HCT116 (cell line): Measurements from ENCODE around the gene FAM83D.

Experiments
- CTCF ChIP-seq, 3 experiments: fragments of 200-600 bp in 1 of 3; sonication (generic) in 1 of 3; IDR thresholded peaks in 2 of 3; conservative IDR thresholded peaks in 1 of 3; 2 replicates each; pipeline ENCODE4 v1.5.1; 2012 to 2017; ENCODE audit warnings: low read depth in 2 of 3, low read length in 2 of 3, antibody characterized with exemption in 1 of 3, borderline replicate concordance in 1 of 3, control low read depth in 1 of 3, mild to moderate bottlenecking in 1 of 3, mixed read lengths in 1 of 3, mixed run types in 1 of 3, moderate library complexity in 1 of 3; ENCODE audit not compliant: insufficient read depth in 1 of 3
- EGR1 ChIP-seq: IDR thresholded peaks from 2 replicates; pipeline ENCODE4 v1.6.1; 2012; ENCODE audit warnings: low read depth
- MAX ChIP-seq: IDR thresholded peaks from 2 replicates; pipeline ENCODE4 v1.6.1; 2012
- POLR2A ChIP-seq: IDR thresholded peaks from 2 replicates; pipeline ENCODE4 v1.7.0; 2011; ENCODE audit warnings: borderline replicate concordance; ENCODE audit not compliant: insufficient read depth, insufficient read length; ENCODE audit errors: extremely low read depth
- POLR2AphosphoS5 ChIP-seq: IDR thresholded peaks from 2 replicates; pipeline ENCODE4 v1.6.1; 2011; ENCODE audit warnings: mild to moderate bottlenecking, low read depth, low read length, moderate library complexity
- REST ChIP-seq: IDR thresholded peaks from 2 replicates; pipeline ENCODE4 v1.6.1; 2012; ENCODE audit warnings: low read depth
- SRF ChIP-seq: IDR thresholded peaks from 2 replicates; pipeline ENCODE4 v1.6.1; 2012; ENCODE audit warnings: low read depth
- TCF7L2 ChIP-seq: IDR thresholded peaks from 2 replicates; pipeline ENCODE4 v1.7.0; 2011; ENCODE audit warnings: borderline replicate concordance, inconsistent platforms; ENCODE audit not compliant: insufficient read depth, insufficient read length; ENCODE audit errors: extremely low read depth
- YY1 ChIP-seq: IDR thresholded peaks from 2 replicates; pipeline ENCODE4 v1.6.1; 2011; ENCODE audit warnings: low read length, low read depth, moderate library complexity, mild to moderate bottlenecking; ENCODE audit not compliant: insufficient replicate concordance; ENCODE audit errors: extremely low read depth
- ZBTB33 ChIP-seq: IDR thresholded peaks from 2 replicates; pipeline ENCODE4 v1.6.1; 2011; ENCODE audit warnings: mild to moderate bottlenecking, low read length, moderate library complexity; ENCODE audit not compliant: insufficient replicate concordance; ENCODE audit errors: extremely low read depth
- ZNF274 ChIP-seq: fragments of 200-500 bp; sonication (Bioruptor generic); IDR thresholded peaks from 2 replicates; pipeline ENCODE4 v1.6.1; 2014; ENCODE audit warnings: mild to moderate bottlenecking, low read depth, low read length, inconsistent platforms

GRCh38 chr20:38963745-38964144, 37.5 kb downstream of the FAM83D start:
- TF ChIP-seq REST (no peak), POLR2A (no peak), YY1 (no peak), POLR2AphosphoS5 (no peak), SRF (no peak), EGR1 (no peak), MAX (no peak), CTCF (IDR thresholded peaks at IDR 0.05 in 2 of 3, conservative IDR thresholded peaks at IDR 0.05 in 1 of 3; ENCODE audit: borderline replicate concordance in 1 of 3, insufficient read depth in 1 of 3, low read depth in 2 of 3, low read length in 2 of 3) (no peak), ZBTB33 (no peak), ZNF274 (no peak), TCF7L2 (no peak)
